ENCODE results near the gene TMED7. TPM values are rescaled to one million over a fixed set of nuclear protein-coding genes. Genes with fewer than 3 reads are reported as not detected.

Gene TMED7
- total RNA-seq, 2 experiments from 2014 or later, result 39.9 to 44.6 TPM

DNA sequence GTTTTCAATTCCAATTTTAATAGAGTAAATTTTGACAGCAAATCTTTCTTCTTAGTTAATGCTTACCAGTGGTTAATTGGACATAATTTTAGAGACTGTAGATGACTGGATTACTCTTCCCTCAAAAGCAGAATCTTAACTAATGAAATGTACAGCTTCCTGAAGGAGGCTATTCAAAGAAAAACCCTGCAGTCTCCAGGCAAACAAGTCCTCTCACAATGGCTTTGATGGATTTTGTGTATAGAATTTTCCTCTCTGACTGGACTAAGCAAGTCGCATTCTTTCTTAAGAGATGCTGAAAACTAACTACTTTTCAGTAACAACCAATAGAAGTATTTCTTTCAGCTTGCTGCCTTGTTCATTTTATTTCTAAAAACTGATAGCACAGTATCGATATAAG, 35.7 kb upstream of the TMED7 start:
- Mint-ChIP-seq H3K4me1 (ENCODE audit: low read depth) (no peaks in the 10 kb centered on the region), H3K36me3 (ENCODE audit: low read depth) (no peaks in the 10 kb centered on the region), H3K4me3 (no peak overlapping the region), H3K9me3 (peaks cover 4% of the 10 kb centered on the region), H3K27me3 (peaks cover 26% of the 10 kb centered on the region), H3K27ac (no peak overlapping the region)
- intact Hi-C loops (cut with micrococcal nuclease), result no loop called here
- POLR2A ChIA-PET, result no interaction called here
- DNase-seq (no peak), ATAC-seq (no peak)
- TF ChIP-seq, protein P1, sequence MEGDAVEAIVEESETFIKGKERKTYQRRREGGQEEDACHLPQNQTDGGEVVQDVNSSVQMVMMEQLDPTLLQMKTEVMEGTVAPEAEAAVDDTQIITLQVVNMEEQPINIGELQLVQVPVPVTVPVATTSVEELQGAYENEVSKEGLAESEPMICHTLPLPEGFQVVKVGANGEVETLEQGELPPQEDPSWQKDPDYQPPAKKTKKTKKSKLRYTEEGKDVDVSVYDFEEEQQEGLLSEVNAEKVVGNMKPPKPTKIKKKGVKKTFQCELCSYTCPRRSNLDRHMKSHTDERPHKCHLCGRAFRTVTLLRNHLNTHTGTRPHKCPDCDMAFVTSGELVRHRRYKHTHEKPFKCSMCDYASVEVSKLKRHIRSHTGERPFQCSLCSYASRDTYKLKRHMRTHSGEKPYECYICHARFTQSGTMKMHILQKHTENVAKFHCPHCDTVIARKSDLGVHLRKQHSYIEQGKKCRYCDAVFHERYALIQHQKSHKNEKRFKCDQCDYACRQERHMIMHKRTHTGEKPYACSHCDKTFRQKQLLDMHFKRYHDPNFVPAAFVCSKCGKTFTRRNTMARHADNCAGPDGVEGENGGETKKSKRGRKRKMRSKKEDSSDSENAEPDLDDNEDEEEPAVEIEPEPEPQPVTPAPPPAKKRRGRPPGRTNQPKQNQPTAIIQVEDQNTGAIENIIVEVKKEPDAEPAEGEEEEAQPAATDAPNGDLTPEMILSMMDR (IDR thresholded peaks at IDR 0.05), result no peak
- CTCF ChIA-PET, result no interaction called here

DNA sequence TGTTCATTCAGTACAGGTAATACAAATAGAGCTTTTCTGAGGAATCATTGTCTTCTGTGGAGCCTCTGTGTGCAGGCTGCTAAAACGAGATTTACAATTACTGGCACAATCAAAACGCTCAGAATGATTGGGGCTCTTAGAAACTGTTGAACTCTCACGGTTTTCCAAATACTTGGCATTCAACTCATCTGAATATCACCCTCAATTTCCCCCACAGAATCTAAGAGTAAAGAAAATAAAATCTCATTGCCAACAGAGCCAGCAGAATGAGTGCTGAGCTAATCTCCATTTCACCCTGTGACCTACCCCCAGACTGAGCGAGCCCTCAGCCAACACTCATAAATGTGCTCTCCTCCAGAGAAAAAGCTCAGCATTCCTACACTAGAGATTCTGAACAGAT, 35.3 kb upstream of the TMED7 start:
- intact Hi-C loops (cut with micrococcal nuclease), result no loop called here
- Mint-ChIP-seq H3K4me3 (no peak overlapping the region), H3K36me3 (ENCODE audit: low read depth) (no peaks in the 10 kb centered on the region), H3K27ac (no peak overlapping the region), H3K4me1 (ENCODE audit: low read depth) (no peaks in the 10 kb centered on the region), H3K9me3 (peaks cover 4% of the 10 kb centered on the region), H3K27me3 (peaks cover 22% of the 10 kb centered on the region)
- DNase-seq, result no peak
- POLR2A ChIA-PET, result no interaction called here
- CTCF ChIA-PET, result no interaction called here
- TF ChIP-seq, protein P1 (IDR thresholded peaks at IDR 0.05), result no peak
- no peak for ATAC-seq

DNA sequence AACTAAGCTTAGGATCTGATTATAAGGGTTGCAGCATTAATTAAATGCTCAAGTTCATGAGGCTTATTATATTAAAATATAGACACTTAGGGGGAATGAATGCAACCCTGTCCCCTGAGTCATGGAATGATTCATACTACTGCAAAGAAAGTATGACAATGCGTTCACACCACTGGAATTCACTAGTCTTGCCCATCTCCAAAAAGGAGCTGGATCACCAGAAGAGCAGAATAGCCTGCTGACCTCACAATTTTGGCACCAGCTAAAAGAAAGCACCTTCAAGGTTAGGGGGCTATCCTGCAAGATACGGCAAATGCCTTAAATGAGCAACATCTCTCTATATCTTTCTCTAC, 32.0 kb upstream of the TMED7 start:
- intact Hi-C loops (cut with micrococcal nuclease), result no loop called here
- Mint-ChIP-seq H3K4me1 (ENCODE audit: low read depth) (no peaks in the 10 kb centered on the region), H3K27ac (no peak overlapping the region), H3K27me3 (peaks cover 13% of the 10 kb centered on the region), H3K36me3 (ENCODE audit: low read depth) (no peaks in the 10 kb centered on the region), H3K4me3 (no peak overlapping the region), H3K9me3 (peaks cover 4% of the 10 kb centered on the region)
- TF ChIP-seq, protein P1 (IDR thresholded peaks at IDR 0.05), result no peak
- ChIA-PET POLR2A (no interaction called here), CTCF (no interaction called here)
- no peak for ATAC-seq
- DNase-seq, result no peak

DNA sequence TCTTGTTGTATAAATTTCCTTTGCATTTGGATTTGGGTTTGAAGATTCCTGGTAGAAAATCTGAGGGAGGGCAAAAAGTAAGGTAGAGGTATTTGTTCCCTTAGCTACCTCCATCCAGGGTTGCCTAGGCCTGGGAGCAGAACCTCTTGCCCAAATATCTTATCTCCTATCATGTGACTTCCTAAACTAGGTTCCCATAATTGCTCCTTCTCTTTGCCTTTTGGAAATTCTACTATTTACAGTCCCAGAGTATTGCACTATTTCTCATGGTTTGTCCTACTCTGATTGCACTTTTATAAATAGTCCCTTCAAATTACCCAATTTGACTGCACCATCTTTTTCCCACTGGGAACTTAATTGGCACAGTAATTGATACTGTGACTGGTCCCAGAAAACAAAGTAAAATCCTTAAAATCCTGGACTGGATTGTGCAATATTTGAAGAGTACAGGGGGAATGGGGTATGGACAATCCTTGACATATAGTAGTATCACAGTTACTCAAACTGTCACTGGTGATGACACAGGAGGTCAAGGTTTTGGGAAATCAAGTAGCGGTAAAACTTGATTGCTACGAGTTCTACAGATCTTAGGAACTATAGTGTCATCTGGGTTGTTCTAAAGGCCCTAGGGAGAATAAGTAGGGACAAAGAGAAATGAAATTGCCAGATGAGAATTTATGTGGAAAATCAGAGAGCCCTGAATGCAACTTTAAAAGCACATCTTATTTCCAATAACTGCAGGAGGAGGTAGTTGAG, 31.5 kb upstream of the TMED7 start:
- no peak overlapping the region for H3K4me3 Mint-ChIP-seq
- no peaks in the 10 kb centered on the region for H3K36me3 Mint-ChIP-seq (ENCODE audit: low read depth)
- H3K27ac Mint-ChIP-seq, result no peak overlapping the region
- POLR2A ChIA-PET, result no interaction called here
- H3K27me3 Mint-ChIP-seq, result peaks cover 13% of the 10 kb centered on the region
- DNase-seq (no peak), ATAC-seq (no peak)
- TF ChIP-seq, protein P1 (IDR thresholded peaks at IDR 0.05), result no peak
- peaks cover 4% of the 10 kb centered on the region for H3K9me3 Mint-ChIP-seq
- CTCF ChIA-PET, result no interaction called here
- H3K4me1 Mint-ChIP-seq (ENCODE audit: low read depth), result no peaks in the 10 kb centered on the region
- intact Hi-C loops (cut with micrococcal nuclease), result no loop called here

DNA sequence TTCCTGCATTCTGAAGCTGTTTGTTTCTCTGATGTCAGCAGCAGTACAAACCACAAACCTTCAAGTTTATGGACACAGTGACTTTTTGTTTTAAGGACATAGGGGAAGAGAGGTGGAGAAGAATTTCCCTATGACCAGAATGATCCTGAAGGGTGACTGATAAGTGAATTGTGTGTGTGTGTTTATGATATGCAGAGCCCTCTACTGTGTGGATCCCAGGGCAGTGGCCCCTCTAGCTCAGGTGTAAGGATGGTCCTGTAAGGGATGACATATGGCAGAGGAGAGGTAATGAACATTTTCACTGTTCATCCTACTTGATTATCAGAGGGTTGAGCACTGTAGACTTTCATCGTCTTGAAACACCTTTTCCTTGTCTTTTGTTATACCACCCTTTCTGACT, 30.6 kb upstream of the TMED7 start:
- ATAC-seq (no peak), DNase-seq (no peak)
- intact Hi-C loops (cut with micrococcal nuclease), result no loop called here
- H3K27me3 Mint-ChIP-seq, result peaks cover 13% of the 10 kb centered on the region
- peaks cover 4% of the 10 kb centered on the region for H3K9me3 Mint-ChIP-seq
- ChIA-PET CTCF (no interaction called here), POLR2A (no interaction called here)
- no peaks in the 10 kb centered on the region for H3K36me3 Mint-ChIP-seq (ENCODE audit: low read depth)
- no peak overlapping the region for H3K4me3 Mint-ChIP-seq
- no peak overlapping the region for H3K27ac Mint-ChIP-seq
- TF ChIP-seq, protein P1 (IDR thresholded peaks at IDR 0.05), result no peak
- no peaks in the 10 kb centered on the region for H3K4me1 Mint-ChIP-seq (ENCODE audit: low read depth)

All from activated CD8-positive, alpha-beta T cell treated with anti-CD3 and anti-CD28 coated beads for 36 hours (primary cell).